ENCODE measurements around the gene AHR.

AHR gene

DNA sequence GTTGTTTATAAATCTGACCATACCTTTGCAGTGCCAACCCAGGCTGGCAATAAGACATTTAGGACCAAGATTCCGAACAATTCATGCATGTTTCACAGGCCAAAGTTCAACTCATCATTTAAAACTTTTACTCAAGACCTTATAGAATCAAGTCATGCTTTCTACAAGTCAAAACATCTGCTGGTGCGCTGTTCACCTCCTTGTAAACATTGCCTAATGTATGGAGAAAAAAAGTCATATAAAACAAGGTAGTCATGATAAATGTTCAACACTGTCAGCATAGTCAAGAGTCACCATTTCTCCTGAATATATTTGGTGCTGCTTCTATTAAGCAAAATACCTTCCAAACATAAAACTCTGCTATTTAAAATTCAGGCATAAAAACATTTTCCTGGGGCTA, 42.1 kb upstream of the AHR start (continued):
- TF ChIP-seq BCL6B (tag by site-specific recombination; IDR thresholded peaks at IDR 0.05): no peak
- TF ChIP-seq, protein P1, sequence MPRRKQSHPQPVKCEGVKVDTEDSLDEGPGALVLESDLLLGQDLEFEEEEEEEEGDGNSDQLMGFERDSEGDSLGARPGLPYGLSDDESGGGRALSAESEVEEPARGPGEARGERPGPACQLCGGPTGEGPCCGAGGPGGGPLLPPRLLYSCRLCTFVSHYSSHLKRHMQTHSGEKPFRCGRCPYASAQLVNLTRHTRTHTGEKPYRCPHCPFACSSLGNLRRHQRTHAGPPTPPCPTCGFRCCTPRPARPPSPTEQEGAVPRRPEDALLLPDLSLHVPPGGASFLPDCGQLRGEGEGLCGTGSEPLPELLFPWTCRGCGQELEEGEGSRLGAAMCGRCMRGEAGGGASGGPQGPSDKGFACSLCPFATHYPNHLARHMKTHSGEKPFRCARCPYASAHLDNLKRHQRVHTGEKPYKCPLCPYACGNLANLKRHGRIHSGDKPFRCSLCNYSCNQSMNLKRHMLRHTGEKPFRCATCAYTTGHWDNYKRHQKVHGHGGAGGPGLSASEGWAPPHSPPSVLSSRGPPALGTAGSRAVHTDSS (tag by site-specific recombination; IDR thresholded peaks at IDR 0.05): no peak

DNA sequence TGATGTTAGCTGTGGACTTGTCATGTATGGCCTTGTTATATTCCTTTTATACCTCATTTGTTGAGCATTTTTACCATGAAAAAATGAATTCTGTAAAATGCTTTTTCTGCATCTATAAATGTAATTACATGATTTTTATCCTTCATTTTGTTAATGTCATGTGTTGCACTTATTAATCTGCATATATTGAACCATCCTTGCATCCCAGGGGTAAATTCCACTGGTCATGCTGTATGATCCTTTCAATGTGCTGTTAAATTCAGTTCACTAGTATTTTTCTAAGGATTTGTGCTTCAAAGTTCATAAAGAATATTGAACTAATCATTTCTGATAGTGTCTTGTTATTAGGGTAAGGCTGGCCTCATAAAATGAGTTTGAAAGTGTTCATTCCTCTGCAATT, 31.9 kb upstream of the AHR start:
- Histone ChIP-seq H3K36me3 (ENCODE audit: control insufficient read depth in 2 of 2, insufficient read depth in 1 of 2, low read length in 2 of 2) (no peaks in the 10 kb centered on the region), H3K27ac (ENCODE audit: extremely low read depth, low read depth, low read length) (no peak overlapping the region), H3K4me1 (ENCODE audit: control insufficient read depth, insufficient read depth, low read length) (no peaks in the 10 kb centered on the region), H3K9me3 (ENCODE audit: control insufficient read depth, insufficient read depth, low read depth, low read length) (no peaks in the 10 kb centered on the region), H3K4me3 (ENCODE audit: low read depth, low read length) (no peak overlapping the region)
- TF ChIP-seq, protein P2, sequence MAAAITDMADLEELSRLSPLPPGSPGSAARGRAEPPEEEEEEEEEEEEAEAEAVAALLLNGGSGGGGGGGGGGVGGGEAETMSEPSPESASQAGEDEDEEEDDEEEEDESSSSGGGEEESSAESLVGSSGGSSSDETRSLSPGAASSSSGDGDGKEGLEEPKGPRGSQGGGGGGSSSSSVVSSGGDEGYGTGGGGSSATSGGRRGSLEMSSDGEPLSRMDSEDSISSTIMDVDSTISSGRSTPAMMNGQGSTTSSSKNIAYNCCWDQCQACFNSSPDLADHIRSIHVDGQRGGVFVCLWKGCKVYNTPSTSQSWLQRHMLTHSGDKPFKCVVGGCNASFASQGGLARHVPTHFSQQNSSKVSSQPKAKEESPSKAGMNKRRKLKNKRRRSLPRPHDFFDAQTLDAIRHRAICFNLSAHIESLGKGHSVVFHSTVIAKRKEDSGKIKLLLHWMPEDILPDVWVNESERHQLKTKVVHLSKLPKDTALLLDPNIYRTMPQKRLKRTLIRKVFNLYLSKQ (tag by site-specific recombination; IDR thresholded peaks at IDR 0.05; ENCODE audit: borderline replicate concordance): no peak
- TF ChIP-seq ZNF521 (tag by site-specific recombination; IDR thresholded peaks at IDR 0.05) (no peak), ZNF830 (tag by site-specific recombination; IDR thresholded peaks at IDR 0.05; ENCODE audit: low read depth) (no peak), ZBTB7A (tag by site-specific recombination; IDR thresholded peaks at IDR 0.05; ENCODE audit: low read depth) (no peak), KLF7 (tag by site-specific recombination; IDR thresholded peaks at IDR 0.05; ENCODE audit: borderline replicate concordance) (no peak), ZNF701 (tag by site-specific recombination; IDR thresholded peaks at IDR 0.05) (no peak), YY1 (tag by site-specific recombination; IDR thresholded peaks at IDR 0.05) (no peak)
- POLR2A ChIA-PET: no interaction called here
- CTCF ChIA-PET: interaction anchor here (0.8 kb wide), 1 partner anchor 87 kb away, joined by 3 read pairs; no protein-coding TSS in a partner anchor

DNA sequence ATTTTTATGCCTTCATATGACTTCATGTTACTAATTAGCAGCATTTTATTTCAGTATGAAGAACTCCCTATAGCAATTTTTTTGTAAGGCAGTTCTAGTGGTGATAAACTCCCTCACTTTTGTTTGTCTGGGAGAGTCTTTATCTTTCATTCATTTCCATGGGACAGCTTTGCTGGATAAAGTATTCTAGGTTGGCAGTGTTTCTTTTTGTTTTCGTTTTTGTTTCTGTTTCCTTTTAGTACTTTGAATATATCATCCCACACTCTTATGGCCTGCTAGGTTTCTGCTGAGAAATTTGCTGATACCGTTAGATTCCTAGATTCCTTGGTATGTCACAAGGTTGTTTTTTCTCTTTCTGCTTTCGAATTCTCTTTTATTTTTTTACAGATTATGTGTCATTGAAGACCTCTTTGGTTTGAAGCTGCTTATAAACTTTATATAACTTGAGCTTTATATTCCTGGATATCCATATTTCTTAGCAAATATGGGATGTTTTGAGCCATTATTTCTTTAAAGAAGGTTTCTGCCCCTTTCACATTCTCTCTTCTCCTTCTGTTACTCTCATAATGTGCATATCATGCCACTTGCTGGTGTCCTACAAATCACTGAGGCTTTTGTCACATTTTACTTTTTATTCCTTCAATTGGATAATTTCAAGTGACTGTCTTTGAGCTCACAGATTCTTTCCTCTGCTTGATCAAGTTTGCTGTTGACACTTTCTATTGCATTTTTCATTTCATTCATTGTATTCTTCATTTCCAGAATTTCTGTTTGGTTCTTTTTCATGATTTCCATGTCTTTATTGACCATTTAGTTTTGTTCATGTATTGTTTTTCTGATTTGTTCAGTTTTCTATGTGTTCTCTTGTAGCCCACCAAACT, 28.9 kb upstream of the AHR start:
- H3K27ac ChIP-seq (ENCODE audit: extremely low read depth, low read depth, low read length): no peak overlapping the region
- H3K36me3 ChIP-seq (ENCODE audit: control insufficient read depth in 2 of 2, insufficient read depth in 1 of 2, low read length in 2 of 2): no peaks in the 10 kb centered on the region
- ChIA-PET POLR2A (no interaction called here), CTCF (no interaction called here)
- peaks cover 2% of the 10 kb centered on the region; the same call in 1 of the 2 replicates for H3K4me1 ChIP-seq (ENCODE audit: control insufficient read depth, insufficient read depth, low read length)
- H3K9me3 ChIP-seq (ENCODE audit: control insufficient read depth, insufficient read depth, low read depth, low read length): no peaks in the 10 kb centered on the region
- TF ChIP-seq ZNF48 (tag by site-specific recombination; IDR thresholded peaks at IDR 0.05) (no peak), SETDB1 (IDR thresholded peaks at IDR 0.05; ENCODE audit: insufficient read length, low read length) (peak; percentile 97)
- no peak overlapping the region for H3K4me3 ChIP-seq (ENCODE audit: low read depth, low read length)

GRCh38 chr7:17274551-17275245, 23.8 kb upstream of the AHR start:
- TF ChIP-seq MEIS1 (CRISPR knock-in tag; IDR thresholded peaks at IDR 0.05; ENCODE audit: borderline replicate concordance): peak; percentile 49; the same call in 1 of the 2 replicates
- TF ChIP-seq ZNF175 (tag by site-specific recombination; IDR thresholded peaks at IDR 0.05): no peak
- ChIA-PET POLR2A (no interaction called here), CTCF (no interaction called here)
- Histone ChIP-seq H3K27ac (ENCODE audit: extremely low read depth, low read depth, low read length) (no peak overlapping the region), H3K4me1 (ENCODE audit: control insufficient read depth, insufficient read depth, low read length) (peaks cover 7% of the 10 kb centered on the region; the same call in 1 of the 2 replicates), H3K9me3 (ENCODE audit: control insufficient read depth, insufficient read depth, low read depth, low read length) (no peaks in the 10 kb centered on the region), H3K36me3 (ENCODE audit: control insufficient read depth in 2 of 2, insufficient read depth in 1 of 2, low read length in 2 of 2) (no peaks in the 10 kb centered on the region), H3K4me3 (ENCODE audit: low read depth, low read length) (no peak overlapping the region)
